GM19035 (cell line): Measurements from ENCODE around the gene HBG1.

Source experiments
- ATAC-seq: cut with Tn5 transposase; IDR thresholded peaks from one replicate; pipeline ENCODE4 v1.9.1; 2021; ENCODE audit not compliant: unreplicated experiment

The HBG1 gene

GRCh38 chr11:5247472-5248192, 2.0 kb downstream of the HBG1 start:
- ATAC-seq = no peak

- ATAC-seq = no peak
Observed at GRCh38 chr11:5246772-5247471, 2.7 kb downstream of the HBG1 start.

GRCh38 chr11:5245155-5245554, 4.5 kb downstream of the HBG1 start:
- no peak for ATAC-seq

DNA sequence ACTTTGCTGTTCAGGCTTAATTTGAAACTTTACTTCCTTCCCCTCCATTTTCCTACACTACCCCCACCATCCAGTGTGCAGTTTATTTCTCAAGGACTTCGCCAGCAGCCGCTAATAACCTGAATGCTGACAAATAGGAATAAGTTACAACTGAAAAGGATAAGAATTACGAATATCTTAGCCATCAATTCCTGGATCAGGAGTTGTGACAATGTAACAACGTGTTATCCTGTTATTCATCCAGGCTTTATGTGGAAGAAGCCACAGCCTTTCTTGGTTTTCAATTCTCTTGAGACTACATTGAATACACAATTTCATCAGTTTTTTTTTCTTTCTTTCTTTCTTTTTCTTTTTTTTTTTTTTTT, 5.9 kb downstream of the HBG1 start:
- ATAC-seq = no peak

GRCh38 chr11:5242933-5243815, 6.5 kb downstream of the HBG1 start:
- ATAC-seq = no peak

GRCh38 chr11:5242208-5242607, 7.4 kb downstream of the HBG1 start:
- no peak for ATAC-seq

- ATAC-seq = no peak
Observed at GRCh38 chr11:5241458-5241857, 8.2 kb downstream of the HBG1 start.

DNA sequence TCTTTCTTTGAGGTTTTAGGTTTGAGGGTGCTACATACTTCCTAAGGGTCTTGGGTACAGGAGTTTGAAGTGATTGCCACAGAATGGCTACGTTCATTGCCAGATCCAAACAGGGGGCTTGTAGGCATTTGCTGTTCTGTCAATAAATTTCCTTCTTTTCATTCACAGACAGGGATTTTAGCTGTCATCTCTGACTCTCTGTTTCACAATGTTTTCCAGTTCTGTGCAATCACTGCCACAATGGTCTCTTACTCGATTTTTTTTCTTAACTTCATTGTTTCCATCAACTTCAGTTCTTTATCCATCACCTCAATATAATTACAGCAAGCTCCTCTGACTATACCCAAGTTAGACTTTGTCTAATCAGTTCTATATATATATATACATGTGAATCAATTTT, 9.2 kb downstream of the HBG1 start:
- no peak for ATAC-seq

GRCh38 chr11:5240056-5240455, 9.6 kb downstream of the HBG1 start:
- ATAC-seq = no peak

DNA sequence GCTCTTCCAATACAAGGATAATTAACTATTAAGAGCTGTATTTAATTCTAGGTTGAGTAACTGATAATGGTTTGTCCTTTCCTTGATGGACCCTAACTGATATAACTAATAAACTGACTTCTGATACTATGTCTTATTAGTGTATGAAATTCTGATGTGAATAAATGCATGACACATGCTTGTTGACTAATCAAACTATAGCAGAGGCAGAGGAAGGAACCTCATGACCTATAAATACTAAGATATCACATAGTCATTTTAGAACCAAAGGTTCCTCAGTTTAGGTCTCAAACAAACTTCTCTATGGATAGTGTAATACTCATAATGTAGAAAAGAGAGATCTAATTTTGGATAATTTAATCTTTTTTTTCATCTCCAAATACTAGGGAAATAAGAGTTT, 10.6 kb downstream of the HBG1 start:
- no peak for ATAC-seq

DNA sequence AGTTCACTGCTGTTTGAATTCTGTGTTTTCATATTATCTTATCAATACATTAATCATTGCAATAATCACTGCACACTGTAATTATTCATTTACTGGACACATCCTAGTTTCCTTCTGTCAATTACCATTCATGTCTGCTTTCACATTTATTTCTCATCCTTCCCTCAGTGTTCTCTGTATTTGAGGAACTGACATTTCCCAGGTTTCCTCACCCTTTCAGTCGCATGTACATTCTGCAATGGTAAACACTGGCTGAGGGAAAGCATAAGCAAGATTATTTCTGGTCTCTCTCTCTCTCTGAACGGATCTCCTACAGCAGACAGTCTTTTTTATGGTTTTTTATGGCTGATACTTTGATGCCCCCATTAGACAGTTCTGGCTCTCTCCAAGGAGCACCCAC, 11.2 kb downstream of the HBG1 start:
- no peak for ATAC-seq

DNA sequence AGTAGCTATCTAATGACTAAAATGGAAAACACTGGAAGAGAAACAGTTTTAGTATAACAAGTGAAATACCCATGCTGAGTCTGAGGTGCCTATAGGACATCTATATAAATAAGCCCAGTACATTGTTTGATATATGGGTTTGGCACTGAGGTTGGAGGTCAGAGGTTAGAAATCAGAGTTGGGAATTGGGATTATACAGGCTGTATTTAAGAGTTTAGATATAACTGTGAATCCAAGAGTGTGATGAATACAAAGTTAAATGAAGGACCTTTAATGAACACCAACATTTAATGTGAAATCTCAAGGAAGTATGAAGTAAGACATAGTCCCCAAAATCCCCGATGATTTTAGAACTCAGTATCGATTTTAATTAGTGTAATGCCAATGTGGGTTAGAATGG, 12.2 kb downstream of the HBG1 start:
- ATAC-seq = no peak

DNA sequence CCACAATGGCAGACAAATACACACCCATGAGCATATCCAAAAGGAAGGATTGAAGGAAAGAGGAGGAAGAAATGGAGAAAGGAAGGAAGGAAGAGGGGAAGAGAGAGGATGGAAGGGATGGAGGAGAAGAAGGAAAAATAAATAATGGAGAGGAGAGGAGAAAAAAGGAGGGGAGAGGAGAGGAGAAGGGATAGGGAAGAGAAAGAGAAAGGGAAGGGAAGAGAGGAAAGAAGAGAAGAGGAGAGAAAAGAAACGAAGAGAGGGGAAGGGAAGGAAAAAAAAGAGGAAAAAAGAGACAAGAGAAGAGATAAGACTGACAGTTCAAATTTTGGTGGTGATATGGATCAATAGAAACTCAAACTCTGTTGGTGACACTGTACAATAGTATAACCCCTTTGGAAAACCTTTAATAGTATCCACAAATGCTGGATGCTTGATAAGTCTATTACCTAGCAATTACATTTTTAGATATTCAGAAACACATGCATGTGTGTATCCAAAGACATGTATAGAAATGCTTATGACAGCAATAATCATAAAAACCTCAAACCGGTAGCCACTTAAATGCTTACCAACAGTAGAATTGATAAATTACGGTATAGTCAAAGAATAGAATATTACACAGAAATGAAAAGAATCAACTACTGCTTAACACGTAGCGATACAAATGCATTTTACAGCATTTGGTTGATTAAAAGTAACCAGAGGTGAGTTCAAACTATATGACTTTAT, 14.1 kb downstream of the HBG1 start:
- ATAC-seq = no peak

GRCh38 chr11:5234381-5234834, 15.2 kb downstream of the HBG1 start, which contains the start of gene HBD:
Gene HBD (minus strand): TSS chr11:5234483. CDS start chr11:5234433, 50 bp downstream.
- ATAC-seq = no peak

GRCh38 chr11:5233307-5233706, 16.4 kb downstream of the HBG1 start:
- no peak for ATAC-seq

- ATAC-seq = no peak
Observed at GRCh38 chr11:5232821-5233220, 16.8 kb downstream of the HBG1 start.

GRCh38 chr11:5232176-5232575, 17.5 kb downstream of the HBG1 start:
- no peak for ATAC-seq

DNA sequence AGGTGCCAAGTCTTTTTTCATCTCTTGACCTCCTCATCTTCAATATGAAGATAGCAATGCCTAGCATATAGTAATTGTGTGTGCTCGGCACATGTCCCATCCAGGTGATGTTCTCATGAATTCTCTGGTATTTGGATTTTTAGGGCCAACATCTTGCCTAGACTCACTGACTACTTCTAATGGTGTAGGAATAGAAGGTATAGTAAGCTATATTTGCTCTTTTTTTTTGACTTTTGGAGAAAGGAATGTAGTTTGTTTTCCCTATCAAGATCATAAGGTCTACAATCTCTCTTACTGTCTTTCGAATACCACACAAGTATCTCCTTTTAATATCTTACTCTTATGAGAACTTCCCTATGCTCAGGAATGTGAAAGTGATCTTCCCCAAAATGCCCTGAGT, 18.5 kb downstream of the HBG1 start:
- no peak for ATAC-seq

- no peak for ATAC-seq
Observed at GRCh38 chr11:5230266-5230665, 19.4 kb downstream of the HBG1 start.

DNA sequence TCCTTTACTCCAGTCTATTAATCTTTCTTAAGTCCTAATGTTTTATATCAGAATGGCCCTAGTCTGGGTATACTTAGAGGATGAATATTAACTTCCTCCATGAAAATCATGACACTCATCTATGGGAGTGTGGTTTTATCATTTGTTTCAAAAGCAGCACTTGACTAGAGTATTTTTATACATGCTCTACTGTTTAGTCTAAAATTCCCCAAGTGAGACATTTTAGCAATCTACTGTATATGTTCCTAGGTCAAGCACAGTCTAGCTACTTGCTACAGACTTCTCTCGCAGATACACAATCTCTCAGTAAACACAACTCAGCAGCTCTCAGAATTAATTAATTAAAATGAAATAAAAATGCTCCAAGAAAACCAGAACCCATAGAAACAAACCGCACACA, 19.9 kb downstream of the HBG1 start:
- ATAC-seq = no peak

GRCh38 chr11:5229356-5229755, 20.3 kb downstream of the HBG1 start:
- no peak for ATAC-seq
